ENCODE results near the gene UBA1.
A peak's percentile ranks its signal among the peaks of the same experiment; 100 is the strongest.

Gene UBA1

GRCh38 chrX:47214435-47215077 lies 20.9 kb downstream of the UBA1 start:
- H2AFZ ChIP-seq (ENCODE audit: low read depth, low read length), result no peak overlapping the region
- no peak for TF ChIP-seq CTCF (IDR thresholded peaks at IDR 0.05; ENCODE audit: borderline replicate concordance, extremely low read depth, low read length, poor library complexity, severe bottlenecking)
- no peak for ATAC-seq (ENCODE audit: insufficient read depth, low read depth)
- H3K4me3 ChIP-seq (ENCODE audit: low read depth in 1 of 2, low read length in 2 of 2), result no peak overlapping the region
- no peak overlapping the region for H3K27ac ChIP-seq (ENCODE audit: low read length)
- no peak overlapping the region for H3K4me2 ChIP-seq (ENCODE audit: insufficient read depth, low read length)
- H3K36me3 ChIP-seq (ENCODE audit: insufficient read depth, low read length), result peaks cover 72% of the 10 kb centered on the region
- H3K79me2 ChIP-seq (ENCODE audit: insufficient read depth, low read length), result peaks cover 14% of the 10 kb centered on the region
- no peak overlapping the region for H3K9ac ChIP-seq (ENCODE audit: low read depth, low read length)
- H4K20me1 ChIP-seq (ENCODE audit: insufficient read depth, low read length), result peaks cover 6% of the 10 kb centered on the region
- no peaks in the 10 kb centered on the region for H3K9me3 ChIP-seq (ENCODE audit: insufficient read depth, low read length, severe bottlenecking)
- no peak for DNase-seq
- no peaks in the 10 kb centered on the region for H3K27me3 ChIP-seq (ENCODE audit: insufficient read depth, low read length, poor library complexity)
- peaks cover 40% of the 10 kb centered on the region for H3K4me1 ChIP-seq (ENCODE audit: insufficient read depth, low read length)

- Histone ChIP-seq H3K27ac (ENCODE audit: low read length) (no peak overlapping the region), H4K20me1 (ENCODE audit: insufficient read depth, low read length) (peaks cover 14% of the 10 kb centered on the region), H3K27me3 (ENCODE audit: insufficient read depth, low read length, poor library complexity) (no peaks in the 10 kb centered on the region), H3K9ac (ENCODE audit: low read depth, low read length) (no peak overlapping the region), H3K4me1 (ENCODE audit: insufficient read depth, low read length) (peaks cover 48% of the 10 kb centered on the region), H3K36me3 (ENCODE audit: insufficient read depth, low read length) (peaks cover 68% of the 10 kb centered on the region), H3K9me3 (ENCODE audit: insufficient read depth, low read length, severe bottlenecking) (no peaks in the 10 kb centered on the region), H2AFZ (ENCODE audit: low read depth, low read length) (no peak overlapping the region), H3K79me2 (ENCODE audit: insufficient read depth, low read length) (peaks cover 22% of the 10 kb centered on the region), H3K4me2 (ENCODE audit: insufficient read depth, low read length) (peak overlapping the region; percentile 77; the same call in 1 of the 2 replicates), H3K4me3 (ENCODE audit: low read depth in 1 of 2, low read length in 2 of 2) (no peak overlapping the region)
- ATAC-seq (ENCODE audit: insufficient read depth, low read depth) (no peak), DNase-seq (no peak)
- TF ChIP-seq CTCF (IDR thresholded peaks at IDR 0.05; ENCODE audit: borderline replicate concordance, extremely low read depth, low read length, poor library complexity, severe bottlenecking) (no peak), EZH2 (IDR thresholded peaks at IDR 0.05; ENCODE audit: borderline replicate concordance, low read depth, low read length, severe bottlenecking) (no peak)
Observed at GRCh38 chrX:47215291-47215900, 21.8 kb downstream of the UBA1 start.

GRCh38 chrX:47216393-47216925 lies 22.8 kb downstream of the UBA1 start:
- no peak for DNase-seq
- no peaks in the 10 kb centered on the region for H3K9me3 ChIP-seq (ENCODE audit: insufficient read depth, low read length, severe bottlenecking)
- peaks cover 58% of the 10 kb centered on the region for H3K4me1 ChIP-seq (ENCODE audit: insufficient read depth, low read length)
- peak overlapping the region; percentile 77 for H3K4me2 ChIP-seq (ENCODE audit: insufficient read depth, low read length)
- H3K36me3 ChIP-seq (ENCODE audit: insufficient read depth, low read length), result peaks cover 68% of the 10 kb centered on the region
- no peaks in the 10 kb centered on the region for H3K27me3 ChIP-seq (ENCODE audit: insufficient read depth, low read length, poor library complexity)
- H3K4me3 ChIP-seq (ENCODE audit: low read depth in 1 of 2, low read length in 2 of 2), result peak overlapping the region in 1 of 2 experiments; percentile 56; a peak in 1 of 4 replicates
- H3K9ac ChIP-seq (ENCODE audit: low read depth, low read length), result peak overlapping the region; percentile 56
- no peak for TF ChIP-seq EZH2 (IDR thresholded peaks at IDR 0.05; ENCODE audit: borderline replicate concordance, low read depth, low read length, severe bottlenecking)
- no peak for TF ChIP-seq CTCF (IDR thresholded peaks at IDR 0.05; ENCODE audit: borderline replicate concordance, extremely low read depth, low read length, poor library complexity, severe bottlenecking)
- H3K79me2 ChIP-seq (ENCODE audit: insufficient read depth, low read length), result peaks cover 33% of the 10 kb centered on the region
- H4K20me1 ChIP-seq (ENCODE audit: insufficient read depth, low read length), result peaks cover 25% of the 10 kb centered on the region
- no peak overlapping the region for H2AFZ ChIP-seq (ENCODE audit: low read depth, low read length)
- no peak for ATAC-seq (ENCODE audit: insufficient read depth, low read depth)
- peak overlapping the region; percentile 84 for H3K27ac ChIP-seq (ENCODE audit: low read length)

Measured in DND-41 (cell line).